GM12891 (cell line): ENCODE results near the gene RHBDD1.

Experiments
- POLR2A ChIP-seq: IDR thresholded peaks from 2 replicates; pipeline ENCODE4 v1.6.1; 2011; ENCODE audit warnings: low read depth, low read length, control low read depth
- TAF1 ChIP-seq: IDR thresholded peaks from 2 replicates; pipeline ENCODE4 v1.6.1; 2011; ENCODE audit warnings: low read depth, low read length, control low read depth

GRCh38 chr2:227031379-227031778, 195.5 kb downstream of the RHBDD1 start:
- TF ChIP-seq POLR2A, result no peak
- TF ChIP-seq TAF1, result no peak
